ENCODE data around the gene ZNF197.
A peak's percentile ranks its signal among the peaks of the same experiment; 100 is the strongest.

DNA sequence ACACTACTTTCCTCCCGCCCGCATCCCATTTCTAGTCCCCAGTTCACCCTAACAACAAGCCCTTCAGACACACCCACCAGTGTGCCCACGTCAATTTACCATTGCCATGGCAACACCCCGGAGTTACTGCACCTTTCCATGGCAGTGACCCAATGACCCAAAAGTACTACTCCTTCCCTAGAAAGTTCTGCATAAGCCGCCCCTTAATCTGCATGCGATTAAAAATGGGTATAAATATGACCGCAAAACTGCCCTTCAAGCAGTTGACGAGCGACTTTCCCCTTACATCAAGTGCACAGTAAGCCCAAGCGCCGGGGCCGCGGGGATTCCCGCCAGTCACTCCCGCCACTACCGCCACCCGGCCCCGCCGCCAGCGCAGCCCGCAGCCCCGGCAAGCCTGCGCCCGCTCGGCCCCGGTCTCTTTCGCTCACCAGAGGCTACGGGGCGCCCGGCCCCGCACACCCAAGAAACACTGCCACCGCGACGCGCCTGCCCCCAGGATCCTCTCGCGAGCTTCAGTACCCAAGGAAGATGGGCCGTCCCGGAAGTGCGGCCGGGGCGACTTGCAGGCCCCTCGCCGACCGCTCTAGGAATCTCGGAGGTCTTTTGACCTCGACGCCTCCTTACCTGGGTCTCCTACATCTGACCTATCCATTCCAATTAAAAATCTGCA is 60.4 kb downstream of the ZNF197 start:
- TF ChIP-seq, protein P1, sequence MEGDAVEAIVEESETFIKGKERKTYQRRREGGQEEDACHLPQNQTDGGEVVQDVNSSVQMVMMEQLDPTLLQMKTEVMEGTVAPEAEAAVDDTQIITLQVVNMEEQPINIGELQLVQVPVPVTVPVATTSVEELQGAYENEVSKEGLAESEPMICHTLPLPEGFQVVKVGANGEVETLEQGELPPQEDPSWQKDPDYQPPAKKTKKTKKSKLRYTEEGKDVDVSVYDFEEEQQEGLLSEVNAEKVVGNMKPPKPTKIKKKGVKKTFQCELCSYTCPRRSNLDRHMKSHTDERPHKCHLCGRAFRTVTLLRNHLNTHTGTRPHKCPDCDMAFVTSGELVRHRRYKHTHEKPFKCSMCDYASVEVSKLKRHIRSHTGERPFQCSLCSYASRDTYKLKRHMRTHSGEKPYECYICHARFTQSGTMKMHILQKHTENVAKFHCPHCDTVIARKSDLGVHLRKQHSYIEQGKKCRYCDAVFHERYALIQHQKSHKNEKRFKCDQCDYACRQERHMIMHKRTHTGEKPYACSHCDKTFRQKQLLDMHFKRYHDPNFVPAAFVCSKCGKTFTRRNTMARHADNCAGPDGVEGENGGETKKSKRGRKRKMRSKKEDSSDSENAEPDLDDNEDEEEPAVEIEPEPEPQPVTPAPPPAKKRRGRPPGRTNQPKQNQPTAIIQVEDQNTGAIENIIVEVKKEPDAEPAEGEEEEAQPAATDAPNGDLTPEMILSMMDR (IDR thresholded peaks at IDR 0.05 in 2 of 3, conservative IDR thresholded peaks at IDR 0.05 in 1 of 3; ENCODE audit: control insufficient read depth in 2 of 3, extremely low read depth in 1 of 3, insufficient read depth in 1 of 3, low read depth in 3 of 3, low read length in 3 of 3): no peak
- TF ChIP-seq RAD51 (IDR thresholded peaks at IDR 0.05) (no peak), POLR2A (IDR thresholded peaks at IDR 0.05; ENCODE audit: low read depth, low read length) (peak; percentile 80), SIX5 (IDR thresholded peaks at IDR 0.05; ENCODE audit: low read depth, low read length, severe bottlenecking) (peak; percentile 14), SREBF2 (IDR thresholded peaks at IDR 0.05; ENCODE audit: low read length) (no peak), E2F8 (IDR thresholded peaks at IDR 0.05; ENCODE audit: low read depth, partially characterized antibody) (peak; percentile 52), KAT2A (conservative IDR thresholded peaks at IDR 0.05; ENCODE audit: control insufficient read depth, low read depth, low read length) (no peak), REST (IDR thresholded peaks at IDR 0.05; ENCODE audit: low read depth, low read length) (no peak), SMC3 (IDR thresholded peaks at IDR 0.05; ENCODE audit: borderline replicate concordance, low read length) (peak; percentile 15; the same call in 1 of the 2 replicates), ETV6 (conservative IDR thresholded peaks at IDR 0.05 in 1 of 2, IDR thresholded peaks at IDR 0.05 in 1 of 2; ENCODE audit: borderline replicate concordance in 1 of 2, low read depth in 1 of 2) (no peak), EZH2 (IDR thresholded peaks at IDR 0.05; ENCODE audit: borderline replicate concordance, control insufficient read depth, low read depth, low read length) (no peak), MYC (IDR thresholded peaks at IDR 0.05; ENCODE audit: insufficient read depth, insufficient read length, insufficient replicate concordance, low read length, severe bottlenecking) (no peak)
- TF ChIP-seq, protein P2, sequence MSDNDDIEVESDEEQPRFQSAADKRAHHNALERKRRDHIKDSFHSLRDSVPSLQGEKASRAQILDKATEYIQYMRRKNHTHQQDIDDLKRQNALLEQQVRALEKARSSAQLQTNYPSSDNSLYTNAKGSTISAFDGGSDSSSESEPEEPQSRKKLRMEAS (IDR thresholded peaks at IDR 0.05; ENCODE audit: low read depth, low read length): 0 out of 2 replicates have a peak, but pooled peaks have one; percentile 43
- TF ChIP-seq, protein P3, sequence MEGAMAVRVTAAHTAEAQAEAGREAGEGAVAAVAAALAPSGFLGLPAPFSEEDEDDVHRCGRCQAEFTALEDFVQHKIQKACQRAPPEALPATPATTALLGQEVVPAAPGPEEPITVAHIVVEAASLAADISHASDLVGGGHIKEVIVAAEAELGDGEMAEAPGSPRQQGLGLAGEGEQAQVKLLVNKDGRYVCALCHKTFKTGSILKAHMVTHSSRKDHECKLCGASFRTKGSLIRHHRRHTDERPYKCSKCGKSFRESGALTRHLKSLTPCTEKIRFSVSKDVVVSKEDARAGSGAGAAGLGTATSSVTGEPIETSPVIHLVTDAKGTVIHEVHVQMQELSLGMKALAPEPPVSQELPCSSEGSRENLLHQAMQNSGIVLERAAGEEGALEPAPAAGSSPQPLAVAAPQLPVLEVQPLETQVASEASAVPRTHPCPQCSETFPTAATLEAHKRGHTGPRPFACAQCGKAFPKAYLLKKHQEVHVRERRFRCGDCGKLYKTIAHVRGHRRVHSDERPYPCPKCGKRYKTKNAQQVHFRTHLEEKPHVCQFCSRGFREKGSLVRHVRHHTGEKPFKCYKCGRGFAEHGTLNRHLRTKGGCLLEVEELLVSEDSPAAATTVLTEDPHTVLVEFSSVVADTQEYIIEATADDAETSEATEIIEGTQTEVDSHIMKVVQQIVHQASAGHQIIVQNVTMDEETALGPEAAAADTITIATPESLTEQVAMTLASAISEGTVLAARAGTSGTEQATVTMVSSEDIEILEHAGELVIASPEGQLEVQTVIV (IDR thresholded peaks at IDR 0.05; ENCODE audit: borderline replicate concordance, partially characterized antibody): no peak

Measured in GM12878 (cell line).